ENCODE measurements around the gene RALGAPA1.
"Not testable (repeated sequence)": the region's sequence is repeated elsewhere in the genome, so short reads cannot be mapped to it uniquely, and the experiment has no call there.

Gene RALGAPA1

DNA sequence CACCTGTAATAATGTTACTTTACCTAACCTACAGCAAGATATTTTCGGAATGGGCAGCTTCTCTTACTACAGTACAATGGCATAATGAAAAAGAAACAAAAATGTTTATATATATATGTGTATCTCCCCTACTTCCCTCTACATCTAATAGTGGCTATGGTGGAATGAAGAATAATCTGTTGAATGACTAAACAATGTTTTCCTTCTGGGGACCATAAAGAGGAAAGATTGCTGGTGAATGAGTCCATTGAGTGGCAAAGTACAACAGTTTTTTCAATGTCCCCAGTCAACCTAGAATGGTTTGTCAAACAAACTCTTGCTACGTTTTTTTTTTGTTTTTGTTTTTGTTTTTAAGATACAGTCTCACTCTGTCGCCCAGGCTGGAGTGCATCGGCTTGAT, 47.2 kb downstream of the RALGAPA1 start:
- DNase-seq (ENCODE audit: low spot score) = no peak

GRCh38 chr14:35760143-35760542, 49.0 kb downstream of the RALGAPA1 start:
- no peak for DNase-seq (ENCODE audit: low spot score)

DNA sequence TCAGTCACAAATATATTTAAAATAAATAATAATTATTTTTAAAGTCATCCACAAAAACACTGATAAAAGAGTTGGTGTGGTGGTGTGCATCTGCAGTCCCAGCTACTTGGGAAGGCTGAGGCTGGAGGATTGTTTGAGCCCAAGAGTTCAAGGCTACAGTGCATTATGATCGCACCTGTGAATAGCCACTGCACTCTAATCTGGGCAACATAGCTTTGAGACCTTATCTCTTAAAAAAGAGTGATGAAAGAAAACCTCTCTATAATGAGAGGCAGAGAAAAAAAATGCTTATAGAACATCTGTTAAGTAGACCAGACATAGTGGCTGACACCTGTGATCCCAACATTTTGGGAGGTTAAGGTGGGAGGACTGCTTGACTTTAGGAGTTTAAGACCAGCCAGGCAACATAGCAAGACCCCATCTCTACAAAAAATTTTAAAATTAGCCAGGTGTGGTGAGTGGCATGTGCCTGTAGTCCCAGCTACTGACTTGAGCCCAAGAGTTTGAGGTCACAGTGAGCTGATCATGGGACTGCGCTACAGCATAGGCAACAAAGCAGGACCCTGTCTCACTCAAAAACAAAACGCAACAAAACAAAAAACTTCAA, 50.5 kb downstream of the RALGAPA1 start:
- DNase-seq (ENCODE audit: low spot score) = no peak

- no peak for DNase-seq (ENCODE audit: low spot score)
Observed at GRCh38 chr14:35754671-35755070, 54.4 kb downstream of the RALGAPA1 start.

GRCh38 chr14:35752380-35752779, 56.7 kb downstream of the RALGAPA1 start:
- no peak for DNase-seq (ENCODE audit: low spot score)

DNA sequence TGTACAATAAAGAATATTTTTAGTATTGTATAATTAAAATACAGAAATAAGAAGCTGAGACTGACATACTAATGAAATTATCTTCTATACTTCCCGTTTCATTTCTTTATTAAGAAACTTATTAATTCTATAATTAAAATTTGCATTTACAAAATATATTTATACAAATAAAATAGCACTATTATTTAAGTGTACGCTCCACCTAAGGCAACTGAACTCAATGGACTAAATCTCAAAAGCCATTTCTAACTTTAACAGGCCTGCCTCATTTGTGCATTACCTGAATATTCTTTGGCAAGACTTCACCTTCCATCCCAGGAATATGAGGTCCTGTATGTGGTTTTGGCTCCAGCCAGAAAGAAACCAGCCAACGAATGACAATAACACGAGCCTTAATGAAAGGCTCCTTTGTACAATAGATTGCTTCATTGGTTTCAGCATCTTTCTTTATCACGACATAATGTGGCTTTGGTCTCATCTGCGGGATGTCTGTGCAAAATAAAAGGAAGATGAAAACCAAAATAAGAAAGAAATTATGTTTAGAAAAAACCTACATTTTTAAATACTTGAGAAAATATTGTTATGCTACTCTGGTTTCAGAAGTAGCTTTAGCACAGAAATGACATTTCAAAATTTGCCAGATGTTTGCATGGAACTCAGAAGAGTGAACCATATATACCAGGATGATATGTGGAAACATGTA, 58.7 kb downstream of the RALGAPA1 start:
- DNase-seq (ENCODE audit: low spot score) = no peak

DNA sequence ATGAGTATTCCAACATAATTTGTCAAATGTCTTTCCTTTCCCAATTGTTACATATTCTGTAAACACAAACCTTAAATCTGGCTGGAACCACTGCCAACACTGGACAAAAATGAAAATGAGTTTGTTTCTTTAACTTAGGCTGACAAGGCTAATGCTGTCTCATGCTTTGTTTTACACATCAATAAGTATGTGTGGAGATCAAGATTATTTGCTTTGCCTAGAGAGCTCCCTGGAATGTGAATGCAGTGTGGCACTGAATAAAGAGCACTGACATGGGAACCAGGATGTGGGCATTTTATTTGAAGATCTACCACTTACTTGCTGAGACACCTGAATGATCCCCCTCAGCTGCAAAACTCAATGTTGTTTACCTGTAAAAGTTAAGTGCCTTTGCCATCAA, 61.7 kb downstream of the RALGAPA1 start:
- no peak for DNase-seq (ENCODE audit: low spot score)

- DNase-seq (ENCODE audit: low spot score) = no peak
Observed at GRCh38 chr14:35742442-35742841, 66.7 kb downstream of the RALGAPA1 start.

- DNase-seq (ENCODE audit: low spot score) = no peak
Observed at GRCh38 chr14:35742032-35742371, 67.1 kb downstream of the RALGAPA1 start.

- no peak for DNase-seq (ENCODE audit: low spot score)
Observed at GRCh38 chr14:35741345-35742031, 67.6 kb downstream of the RALGAPA1 start.

DNA sequence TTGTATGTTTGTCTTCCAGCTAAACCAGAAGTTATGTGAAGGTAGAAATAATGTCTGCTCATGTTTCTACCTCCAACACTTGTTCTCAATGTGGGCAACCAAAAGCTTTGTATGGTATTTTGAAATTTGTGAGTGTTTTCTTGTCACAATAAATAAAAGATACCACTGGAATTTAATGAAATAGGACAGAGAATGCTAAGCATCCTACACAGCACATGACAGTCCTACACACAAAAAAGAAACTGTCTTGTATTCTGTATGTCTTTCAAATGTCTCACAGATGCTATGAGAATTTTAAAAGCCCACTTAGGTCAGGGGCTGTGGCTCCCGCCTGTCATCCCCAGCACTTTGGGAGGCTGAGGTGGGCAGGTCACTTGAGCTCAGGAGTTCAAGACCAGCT, 68.9 kb downstream of the RALGAPA1 start:
- no peak for DNase-seq (ENCODE audit: low spot score)

- DNase-seq (ENCODE audit: low spot score) = not testable (repeated sequence)
Observed at GRCh38 chr14:35735163-35735562, 73.9 kb downstream of the RALGAPA1 start.

DNA sequence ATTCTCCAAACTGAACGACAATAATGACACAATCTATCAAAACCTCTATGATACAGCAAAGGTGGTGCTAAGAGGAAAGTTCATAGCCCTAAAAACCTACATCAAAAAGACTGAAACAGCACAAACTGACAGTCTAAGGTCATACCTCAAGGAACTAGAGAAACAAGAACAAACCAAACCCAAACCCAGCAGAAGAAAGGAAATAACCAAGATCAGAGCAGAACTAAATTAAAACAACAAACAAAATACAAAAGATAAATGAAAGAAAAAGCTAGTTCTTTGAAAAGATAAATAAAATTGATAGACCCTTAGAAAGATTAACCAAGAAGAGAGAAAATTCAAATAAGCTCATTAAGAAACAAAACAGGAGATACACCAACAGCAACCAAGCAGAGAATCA, 75.6 kb downstream of the RALGAPA1 start:
- DNase-seq (ENCODE audit: low spot score) = not testable (repeated sequence)

- no peak for DNase-seq (ENCODE audit: low spot score)
Observed at GRCh38 chr14:35730871-35731270, 78.2 kb downstream of the RALGAPA1 start.

- no peak for DNase-seq (ENCODE audit: low spot score)
Observed at GRCh38 chr14:35727764-35728163, 81.3 kb downstream of the RALGAPA1 start.

DNA sequence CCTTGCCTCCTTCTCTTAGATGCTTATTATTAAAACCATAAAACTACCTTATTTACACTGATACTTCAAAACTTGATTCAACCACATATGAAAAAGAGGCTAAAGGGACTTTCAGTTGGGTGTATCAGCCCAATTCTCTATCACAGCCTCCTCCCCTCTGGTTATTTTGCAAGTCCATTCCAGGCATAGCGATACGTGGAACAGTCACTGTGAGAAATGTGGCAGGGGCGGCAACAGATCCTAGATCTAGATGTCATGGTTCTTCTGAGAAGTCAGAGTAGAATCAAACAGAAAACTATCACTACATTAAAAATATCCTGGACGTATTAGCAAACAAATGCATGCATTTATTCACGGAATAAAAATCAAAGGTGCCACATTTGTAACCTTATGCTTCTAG, 83.2 kb downstream of the RALGAPA1 start:
- DNase-seq (ENCODE audit: low spot score) = no peak

GRCh38 chr14:35715079-35715478, 94.0 kb downstream of the RALGAPA1 start:
- DNase-seq (ENCODE audit: low spot score) = no peak

GRCh38 chr14:35712466-35712865, 96.6 kb downstream of the RALGAPA1 start:
- no peak for DNase-seq (ENCODE audit: low spot score)

GRCh38 chr14:35708062-35708461, 101.0 kb downstream of the RALGAPA1 start:
- DNase-seq (ENCODE audit: low spot score) = no peak

DNA sequence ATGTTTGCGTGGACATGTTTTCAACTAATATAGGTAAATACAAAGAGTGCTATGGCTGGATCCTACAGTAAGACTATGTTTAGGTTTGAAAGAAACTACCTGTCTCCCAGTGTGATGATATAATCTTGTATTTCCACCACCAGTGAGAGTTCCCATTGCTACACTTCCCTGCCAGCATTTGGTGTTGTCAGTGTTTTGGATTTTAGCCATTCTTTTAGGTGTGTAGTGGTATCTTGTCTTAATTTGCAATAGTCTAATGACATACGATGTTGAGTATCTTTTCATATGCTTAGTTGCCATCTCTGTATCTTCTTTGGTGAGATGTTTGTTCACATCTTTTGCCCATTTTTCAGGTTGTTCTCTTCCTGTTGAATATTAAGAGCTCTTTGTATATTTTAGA, 103.5 kb downstream of the RALGAPA1 start:
- DNase-seq (ENCODE audit: low spot score) = no peak

GRCh38 chr14:35704793-35705493, 104.2 kb downstream of the RALGAPA1 start:
- no peak for DNase-seq (ENCODE audit: low spot score)

GRCh38 chr14:35701531-35701930, 107.6 kb downstream of the RALGAPA1 start:
- DNase-seq (ENCODE audit: low spot score) = no peak

Measured in SW480 (cell line).